ENCODE measurements around the gene RPS15A. TPM values are rescaled to one million over a fixed set of nuclear protein-coding genes. Genes with fewer than 3 reads are reported as not detected.
A peak's percentile ranks its signal among the peaks of the same experiment; 100 is the strongest.

Gene RPS15A
- total RNA-seq (2013): 3,285 TPM
- 1,000 to 10,000 TPM; 1,209 to 2,855 (median 1,397) TPM for polyA plus RNA-seq
- polyA minus RNA-seq: 520 and 570 TPM in 2 replicates
- 51.4 to 202 (median 158) reads per million in 11 experiments for total RNA-seq

- H4K20me1 ChIP-seq (ENCODE audit: insufficient read depth, low read length): peaks cover 45% of the 10 kb centered on the region
- H2AFZ ChIP-seq (ENCODE audit: insufficient read depth, low read depth, low read length, poor library complexity, severe bottlenecking): peak within 1 kb of the TSS; percentile 98
- H3K27me3 Mint-ChIP-seq (ENCODE audit: low read depth in 3 of 3): no peaks in the 10 kb centered on the region
These were observed at the start of gene RPS15A for GRCh38 chr16:18789850-18790706. RPS15A (minus strand) TSS chr16:18790334; CDS start chr16:18789113, 1,221 bp downstream.

More at GRCh38 chr16:18789850-18790706, at the start of gene RPS15A:
- Histone ChIP-seq H3K9ac (ENCODE audit: insufficient read depth, low read length, poor library complexity, severe bottlenecking) (peak within 1 kb of the TSS; percentile 96), H3K79me2 (ENCODE audit: insufficient read depth, low read length) (peaks cover 83% of the 10 kb centered on the region), H3K27ac (ENCODE audit: low read depth in 1 of 2, low read length in 2 of 2) (peak within 1 kb of the TSS; percentile 71 to 85), H3K9me3 (replicated peaks in 1 of 2; ENCODE audit: control insufficient read depth in 1 of 2, insufficient read depth in 1 of 2, low read length in 2 of 2) (no peaks in the 10 kb centered on the region), H3K4me1 (ENCODE audit: control insufficient read depth in 1 of 2, insufficient read depth in 2 of 2, low read length in 2 of 2) (peaks cover 21 to 32% of the 10 kb centered on the region in 2 donors), H3K4me3 (replicated peaks in 1 of 3; ENCODE audit: low read depth in 2 of 3, low read length in 3 of 3) (peak within 1 kb of the TSS; percentile 79 to 98 (median 93)), H3K36me3 (replicated peaks in 1 of 2; ENCODE audit: control insufficient read depth in 1 of 2, insufficient read depth in 2 of 2, low read length in 2 of 2) (peaks cover 56 to 78% of the 10 kb centered on the region in 2 donors), H3K27me3 (ENCODE audit: control insufficient read depth in 2 of 2, insufficient read depth in 2 of 2, low read length in 2 of 2) (no peaks in the 10 kb centered on the region), H3K4me2 (replicated peaks; ENCODE audit: extremely low read depth, low read length, poor library complexity, severe bottlenecking) (peak within 1 kb of the TSS; percentile 80)
- no peak for TF ChIP-seq CTCF (IDR thresholded peaks at IDR 0.05)
- Mint-ChIP-seq H3K36me3 (peaks cover 62 to 75% of the 10 kb centered on the region in 2 donors), H3K9me3 (peaks cover 0 to 8% (median 0%) of the 10 kb centered on the region in 7 donors), H3K4me3 (peak within 1 kb of the TSS; percentile 98), H3K27ac (peak within 1 kb of the TSS; percentile 87 to 95 (median 92)), H3K4me1 (peaks cover 44% of the 10 kb centered on the region)
- DNase-seq: peak; percentile 92 to 93 (median 92)
- intact Hi-C loops (cut with micrococcal nuclease): loop anchor here in 1 of 2 donors (1.0 kb wide), 1 partner anchor 10 kb away; no protein-coding TSS in a partner anchor
- WGBS (ENCODE audit: insufficient coverage): 5% methylated on average over 58 of the region's 60 CpGs
